ENCODE data around the gene WDR74.

GRCh38 chr11:62841361-62842170, 2.2 kb upstream of the WDR74 start:
- TF ChIP-seq CTCF (conservative IDR thresholded peaks at IDR 0.05 in 1 of 2, IDR thresholded peaks at IDR 0.05 in 1 of 2; ENCODE audit: low read depth in 1 of 2, low read length in 2 of 2) = no peak
- no peak for TF ChIP-seq EZH2 (IDR thresholded peaks at IDR 0.05; ENCODE audit: low read length, missing control alignments)

Measured in fibroblast of lung (primary cell).